HG03066 (cell line): Measurements from ENCODE around the gene TJP3.
"Not testable (repeated sequence)": the region's sequence is repeated elsewhere in the genome, so short reads cannot be mapped to it uniquely, and the experiment has no call there.

Source experiments
- ATAC-seq: cut with Tn5 transposase; IDR thresholded peaks from one replicate; pipeline ENCODE4 v1.9.1; 2021; ENCODE audit warnings: low read depth; ENCODE audit not compliant: unreplicated experiment

TJP3 gene, protein sequence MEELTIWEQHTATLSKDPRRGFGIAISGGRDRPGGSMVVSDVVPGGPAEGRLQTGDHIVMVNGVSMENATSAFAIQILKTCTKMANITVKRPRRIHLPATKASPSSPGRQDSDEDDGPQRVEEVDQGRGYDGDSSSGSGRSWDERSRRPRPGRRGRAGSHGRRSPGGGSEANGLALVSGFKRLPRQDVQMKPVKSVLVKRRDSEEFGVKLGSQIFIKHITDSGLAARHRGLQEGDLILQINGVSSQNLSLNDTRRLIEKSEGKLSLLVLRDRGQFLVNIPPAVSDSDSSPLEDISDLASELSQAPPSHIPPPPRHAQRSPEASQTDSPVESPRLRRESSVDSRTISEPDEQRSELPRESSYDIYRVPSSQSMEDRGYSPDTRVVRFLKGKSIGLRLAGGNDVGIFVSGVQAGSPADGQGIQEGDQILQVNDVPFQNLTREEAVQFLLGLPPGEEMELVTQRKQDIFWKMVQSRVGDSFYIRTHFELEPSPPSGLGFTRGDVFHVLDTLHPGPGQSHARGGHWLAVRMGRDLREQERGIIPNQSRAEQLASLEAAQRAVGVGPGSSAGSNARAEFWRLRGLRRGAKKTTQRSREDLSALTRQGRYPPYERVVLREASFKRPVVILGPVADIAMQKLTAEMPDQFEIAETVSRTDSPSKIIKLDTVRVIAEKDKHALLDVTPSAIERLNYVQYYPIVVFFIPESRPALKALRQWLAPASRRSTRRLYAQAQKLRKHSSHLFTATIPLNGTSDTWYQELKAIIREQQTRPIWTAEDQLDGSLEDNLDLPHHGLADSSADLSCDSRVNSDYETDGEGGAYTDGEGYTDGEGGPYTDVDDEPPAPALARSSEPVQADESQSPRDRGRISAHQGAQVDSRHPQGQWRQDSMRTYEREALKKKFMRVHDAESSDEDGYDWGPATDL

DNA sequence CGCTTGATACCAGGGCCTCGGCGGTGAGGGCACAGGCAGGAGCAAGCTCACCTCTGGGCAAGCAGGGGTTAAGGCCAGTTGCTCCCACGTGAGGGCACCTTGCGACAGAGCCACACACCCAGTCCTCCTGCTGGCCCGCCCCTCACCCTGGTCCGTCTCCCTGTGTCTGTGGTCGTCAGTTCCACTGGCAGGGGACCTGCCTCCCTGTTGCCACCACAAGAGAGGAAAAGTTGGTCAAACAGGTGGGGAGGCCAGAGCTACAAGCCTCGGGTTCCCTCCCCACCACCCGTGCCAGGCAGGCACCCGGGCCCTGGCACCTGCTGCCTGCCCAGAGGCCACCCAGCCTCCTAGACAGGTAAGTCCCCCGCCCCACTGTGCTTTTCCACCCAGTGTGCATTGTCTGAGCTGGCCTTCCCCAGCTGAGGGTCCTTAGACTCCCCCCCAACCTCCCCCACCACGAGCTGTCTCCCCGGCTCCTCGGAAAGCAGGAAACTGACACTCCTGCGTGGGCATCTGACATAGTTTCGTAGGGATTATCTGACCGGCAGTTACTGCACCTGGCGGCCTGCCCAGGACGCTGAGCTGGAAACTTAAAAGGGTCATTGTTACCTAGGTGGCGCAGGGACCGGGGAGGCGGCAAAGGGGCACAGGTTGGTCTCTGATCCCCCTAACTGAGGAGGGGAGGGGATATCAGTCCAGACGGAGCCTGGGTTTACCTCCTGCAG lies at the start of gene TJP3:
Gene TJP3 (plus strand): TSS at position 178 of the 725 bp plus-strand sequence. CDS start 20,049 bp downstream, outside the sequence.
- ATAC-seq, result no peak

DNA sequence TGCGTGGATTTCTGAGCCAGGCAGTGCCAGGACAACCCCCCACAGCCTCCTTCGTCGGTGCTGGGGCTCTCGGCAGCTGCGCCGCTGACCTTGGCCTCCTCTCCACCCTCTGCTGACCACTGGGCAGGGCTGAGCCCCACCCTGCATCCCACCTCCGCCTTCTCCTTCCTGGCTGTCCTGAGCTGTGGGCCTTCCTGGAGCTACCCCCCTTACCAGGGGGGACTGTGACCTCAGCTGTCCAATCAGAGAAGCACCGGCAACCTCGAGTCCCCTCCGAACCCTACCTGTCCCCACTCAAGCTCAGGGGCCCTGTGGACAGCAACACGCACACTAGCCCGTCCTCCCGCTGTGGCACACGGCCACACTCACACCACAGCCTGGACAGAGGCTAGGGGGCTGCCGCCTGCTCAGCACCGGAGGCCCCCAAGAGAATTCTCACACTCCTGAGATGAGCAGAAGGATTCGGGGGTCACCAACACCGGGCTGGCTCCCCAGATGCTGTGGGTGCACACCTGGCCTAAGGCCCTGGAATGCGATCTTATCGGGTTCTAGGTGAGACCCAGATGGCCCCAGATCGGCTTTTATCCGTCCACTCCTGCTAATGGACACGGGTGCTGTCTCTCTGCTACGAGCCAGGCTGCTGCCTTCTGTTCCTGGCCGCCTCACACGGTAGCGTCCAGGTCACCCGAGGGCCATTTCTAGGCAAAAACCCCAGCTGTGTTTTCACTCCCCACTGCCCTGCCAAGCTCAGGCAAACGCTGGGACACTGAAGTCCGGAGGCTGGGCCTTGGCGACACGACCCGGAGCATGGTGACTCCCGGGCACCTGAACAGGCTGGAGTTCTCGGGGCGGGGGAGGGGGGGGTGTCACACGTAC lies 49.1 kb upstream of the TJP3 start:
- no peak for ATAC-seq

DNA sequence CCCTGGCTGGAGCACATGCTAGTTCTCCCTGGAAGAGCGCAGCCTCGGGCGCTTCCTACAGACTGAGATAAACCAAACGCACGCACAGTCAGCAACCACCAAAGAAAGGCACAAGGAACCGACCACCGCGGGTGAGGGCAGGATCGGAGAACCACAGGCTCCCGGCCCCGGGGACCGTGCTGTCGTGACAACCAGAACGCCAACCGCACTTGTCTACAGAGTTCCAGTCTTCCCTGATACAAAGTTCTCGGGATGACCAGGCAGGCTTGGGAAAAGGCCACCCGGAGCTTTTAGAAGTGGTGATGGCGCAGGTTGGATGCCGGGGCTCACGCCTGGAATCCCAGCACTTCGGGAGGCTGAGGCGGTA lies 48.5 kb upstream of the TJP3 start:
- no peak for ATAC-seq

DNA sequence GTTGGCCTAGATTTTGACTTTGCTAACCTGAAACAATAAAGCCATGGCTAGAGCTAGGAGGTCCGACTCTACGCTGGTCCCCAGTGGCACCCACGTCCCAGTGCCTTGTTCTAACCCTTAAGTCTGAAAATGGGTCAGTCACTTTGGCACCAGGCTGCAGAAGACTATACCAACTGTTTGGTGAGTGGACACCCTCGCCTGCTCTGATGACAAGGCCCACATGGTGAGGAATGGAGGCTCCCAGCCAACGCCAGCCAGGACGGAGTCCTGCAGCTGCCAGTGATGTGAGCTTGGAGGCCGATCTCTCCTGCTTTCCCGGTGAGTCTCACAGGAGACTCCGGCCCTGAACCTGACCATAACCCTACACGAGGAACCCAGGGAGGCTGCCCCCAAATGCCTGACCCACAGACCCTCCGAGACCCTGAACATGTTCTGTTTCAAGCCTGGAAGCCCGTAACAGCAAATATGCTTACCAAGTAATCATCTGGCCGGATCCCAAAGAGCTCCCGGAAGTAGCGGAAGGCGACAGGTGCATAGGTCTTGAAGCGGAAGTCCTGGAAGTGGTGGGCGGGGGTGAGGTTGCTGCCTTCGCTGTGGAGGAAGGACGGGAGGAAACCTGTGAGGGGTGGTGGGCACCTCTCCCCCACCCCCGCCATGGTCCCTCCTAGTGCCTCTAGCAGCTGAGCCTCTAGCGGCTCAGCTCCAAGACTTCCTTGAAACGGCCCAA lies 47.5 kb upstream of the TJP3 start:
- ATAC-seq, result no peak

DNA sequence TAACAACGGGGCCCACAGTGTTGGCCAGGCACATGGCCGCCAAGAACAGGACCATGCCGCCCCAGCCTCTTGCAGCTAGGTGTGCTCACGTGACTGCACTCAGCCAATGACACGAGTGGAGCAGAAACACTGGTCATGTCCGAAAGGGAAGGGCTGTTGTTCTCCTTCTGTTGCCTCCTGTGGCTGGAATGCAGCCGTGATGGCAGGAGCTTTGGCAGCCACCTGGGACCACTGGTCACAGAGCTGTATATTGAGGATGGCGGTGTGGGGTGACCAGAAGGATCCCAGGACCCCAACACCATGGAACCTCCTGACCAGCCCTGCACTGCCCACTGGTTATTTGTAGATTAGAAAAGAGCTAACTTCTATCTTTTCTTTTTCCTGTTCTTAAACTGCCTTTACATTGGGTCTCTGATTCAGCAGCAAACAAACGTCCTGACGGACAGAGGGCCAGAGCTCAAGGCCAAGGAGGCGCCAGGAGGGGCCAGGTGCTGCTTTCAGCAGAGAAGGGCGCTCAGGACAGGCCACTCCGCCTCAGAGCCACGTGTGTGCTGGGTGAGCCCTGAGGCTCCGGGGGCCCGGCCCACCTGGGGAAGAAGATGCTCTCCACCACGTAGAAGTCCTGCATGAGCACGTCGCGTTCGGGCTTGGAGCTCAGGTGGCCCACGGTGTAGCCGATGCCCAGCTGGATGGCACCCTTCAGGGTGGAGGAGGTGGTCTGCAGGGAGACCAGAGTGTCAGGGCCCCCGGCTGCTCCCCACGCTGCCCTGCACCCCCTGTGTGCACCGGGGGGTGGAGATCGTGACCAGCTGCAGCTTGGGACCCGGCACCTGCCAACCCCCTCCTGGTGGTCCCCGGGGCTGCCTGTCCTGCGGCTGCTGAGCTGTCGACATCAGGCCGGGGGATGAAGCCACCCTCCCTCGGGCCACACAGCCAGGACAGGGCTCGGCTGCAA lies 46.6 kb upstream of the TJP3 start:
- ATAC-seq, result no peak

DNA sequence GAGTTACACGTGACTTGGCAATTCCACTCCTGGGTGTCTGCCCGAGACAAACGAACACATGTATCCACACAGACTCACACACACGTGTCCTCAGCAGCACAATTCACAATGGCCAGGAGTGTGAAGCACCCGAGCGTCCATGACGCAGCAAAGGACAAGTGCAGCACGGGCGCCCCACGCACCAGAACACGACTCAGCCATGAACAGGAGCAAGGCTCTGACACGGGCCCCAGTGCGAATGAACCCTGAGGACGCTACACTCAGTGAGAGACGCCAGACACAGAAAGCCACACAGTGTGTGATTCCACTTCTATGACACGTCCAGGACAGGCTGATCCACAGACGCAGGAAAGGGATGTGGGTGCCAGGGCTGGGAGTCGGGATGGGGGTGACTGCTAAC lies 44.3 kb upstream of the TJP3 start:
- ATAC-seq, result no peak

DNA sequence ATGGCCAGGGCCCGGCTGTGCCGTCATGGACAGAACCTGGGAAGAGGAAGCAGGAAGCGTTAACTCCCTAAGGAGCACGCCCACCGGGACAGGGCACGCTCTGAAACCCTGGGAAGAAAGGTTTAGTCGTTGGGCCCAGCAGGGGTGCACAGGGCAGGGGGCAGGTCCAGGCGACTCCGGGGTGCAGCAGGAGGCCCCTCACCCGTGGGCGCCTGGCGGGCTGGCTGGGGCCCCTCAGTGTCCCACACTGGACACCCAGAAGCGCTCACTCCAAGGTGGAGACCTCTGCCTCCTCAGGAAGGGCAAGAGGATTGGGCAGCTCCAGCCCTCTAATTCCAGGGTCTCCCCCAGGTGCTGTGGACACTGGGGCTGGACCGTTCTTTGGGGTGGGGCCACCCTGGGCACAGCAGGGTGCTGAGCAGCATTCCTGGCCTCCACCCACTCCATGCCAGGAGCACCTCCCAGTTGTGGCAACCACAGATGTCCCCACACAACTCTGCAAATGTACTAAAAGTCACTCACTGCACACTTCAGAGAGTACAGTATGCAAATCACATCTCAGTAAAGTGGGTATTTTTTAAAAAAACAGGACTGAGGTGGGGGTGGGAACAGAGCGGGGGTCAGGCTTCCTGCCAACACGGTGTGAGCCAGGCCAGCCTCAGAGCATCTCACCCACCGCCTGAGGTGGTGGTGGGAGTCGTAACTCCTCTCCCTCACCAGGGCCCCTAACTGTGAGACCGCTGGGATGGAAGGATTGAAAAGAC lies 43.1 kb upstream of the TJP3 start:
- no peak for ATAC-seq

DNA sequence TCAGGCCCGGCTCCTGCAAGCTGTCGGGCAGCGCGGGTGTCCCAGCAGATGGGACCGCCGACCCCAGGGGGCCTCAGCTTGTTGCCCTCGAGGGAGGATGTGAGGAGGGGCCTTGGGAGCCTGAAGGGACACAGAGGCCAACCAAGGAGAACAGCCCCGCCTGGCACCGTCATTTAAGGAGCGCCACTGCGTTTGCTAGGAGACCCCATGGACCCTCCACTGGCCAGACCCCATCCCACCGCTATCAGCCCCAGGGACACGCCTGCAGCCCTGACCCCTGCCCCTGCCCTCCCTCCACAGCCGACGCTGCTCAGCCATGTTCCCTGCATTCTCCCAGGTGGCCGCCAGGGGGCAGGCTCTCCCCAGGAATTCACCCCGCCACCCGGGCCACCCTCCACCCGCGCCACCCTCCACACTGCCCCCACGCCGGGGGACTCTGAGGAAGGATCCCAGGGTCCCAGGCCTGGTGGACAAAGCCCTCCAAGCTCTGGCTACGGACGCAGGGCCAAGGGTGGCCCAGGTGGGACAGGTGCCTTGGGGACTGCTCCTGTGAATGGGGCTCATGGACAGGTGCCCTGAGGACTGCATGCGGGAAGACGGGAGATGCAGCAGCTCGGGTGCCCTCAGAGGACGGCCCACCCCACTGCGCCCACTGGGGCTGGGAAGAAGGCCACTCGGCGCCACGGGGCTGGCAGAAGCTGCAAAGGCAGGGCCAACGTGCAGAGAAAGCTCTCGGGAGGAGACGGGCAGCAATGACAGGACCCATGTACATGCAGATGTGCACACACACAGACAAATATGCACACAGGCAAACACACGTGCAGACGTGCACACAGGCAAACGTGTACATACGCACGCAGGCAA lies 42.3 kb upstream of the TJP3 start:
- no peak for ATAC-seq

DNA sequence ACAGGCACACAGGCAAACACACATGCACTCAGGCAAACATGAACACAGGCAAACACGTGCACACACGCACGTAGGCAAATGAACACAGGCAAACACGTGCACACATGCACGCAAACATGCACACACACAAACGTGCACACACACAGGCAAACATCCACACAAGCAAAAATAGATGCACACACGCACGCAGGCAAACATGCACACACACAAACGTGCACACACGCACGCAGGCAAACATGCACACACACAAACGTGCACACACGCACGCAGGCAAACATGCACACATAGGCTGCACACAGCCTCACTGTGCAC lies 41.7 kb upstream of the TJP3 start:
- not testable (repeated sequence) for ATAC-seq

DNA sequence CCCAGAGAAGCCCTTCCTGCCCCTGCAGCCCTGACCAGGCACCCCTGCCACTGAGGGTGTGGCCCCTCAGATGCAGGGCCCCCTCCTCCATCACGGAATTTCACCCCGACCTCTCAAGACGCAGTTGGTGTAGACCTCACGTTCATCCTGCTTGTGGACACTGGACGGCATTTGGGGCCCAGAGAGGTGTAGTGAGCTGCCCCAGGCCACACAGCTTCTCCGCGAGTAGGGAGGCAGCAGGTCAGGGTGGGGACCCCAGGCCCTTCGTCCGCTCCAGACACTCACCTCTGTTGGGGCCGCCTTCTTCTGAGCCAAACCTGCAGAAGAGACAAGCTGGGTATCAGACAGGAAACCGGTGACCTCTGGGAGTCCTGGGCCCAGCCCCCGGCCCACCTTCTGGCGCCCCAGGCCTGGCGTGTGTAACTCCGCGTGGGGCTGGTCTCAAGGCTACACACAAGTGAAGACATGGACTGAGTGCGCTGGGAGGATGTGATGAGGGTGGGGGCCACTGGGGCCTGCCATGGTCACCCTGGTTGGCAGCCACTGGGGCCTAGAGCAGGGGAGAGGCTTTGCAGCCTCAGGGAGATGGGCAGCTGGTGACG lies 41.0 kb upstream of the TJP3 start:
- ATAC-seq, result no peak

DNA sequence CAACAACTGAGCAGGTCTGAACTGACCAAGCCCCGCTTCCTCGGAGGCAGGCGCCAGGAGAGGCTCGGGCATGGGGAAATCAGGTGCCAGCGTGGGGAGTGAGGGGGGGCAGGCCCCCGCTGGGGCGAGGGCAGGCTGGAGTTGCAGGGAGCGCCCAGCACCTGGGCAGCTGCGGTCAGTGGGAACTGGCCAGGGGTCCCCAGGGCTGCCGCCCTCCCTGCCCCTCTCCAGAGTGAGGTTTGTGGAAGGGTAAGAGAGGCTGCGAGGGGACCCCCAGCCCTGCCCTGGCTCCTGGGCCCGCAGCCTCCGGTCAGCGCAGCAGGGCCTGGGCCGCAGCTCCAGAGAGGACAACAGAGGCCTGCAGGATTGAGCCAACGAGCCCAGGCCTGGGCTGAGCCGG lies 40.4 kb upstream of the TJP3 start:
- no peak for ATAC-seq

DNA sequence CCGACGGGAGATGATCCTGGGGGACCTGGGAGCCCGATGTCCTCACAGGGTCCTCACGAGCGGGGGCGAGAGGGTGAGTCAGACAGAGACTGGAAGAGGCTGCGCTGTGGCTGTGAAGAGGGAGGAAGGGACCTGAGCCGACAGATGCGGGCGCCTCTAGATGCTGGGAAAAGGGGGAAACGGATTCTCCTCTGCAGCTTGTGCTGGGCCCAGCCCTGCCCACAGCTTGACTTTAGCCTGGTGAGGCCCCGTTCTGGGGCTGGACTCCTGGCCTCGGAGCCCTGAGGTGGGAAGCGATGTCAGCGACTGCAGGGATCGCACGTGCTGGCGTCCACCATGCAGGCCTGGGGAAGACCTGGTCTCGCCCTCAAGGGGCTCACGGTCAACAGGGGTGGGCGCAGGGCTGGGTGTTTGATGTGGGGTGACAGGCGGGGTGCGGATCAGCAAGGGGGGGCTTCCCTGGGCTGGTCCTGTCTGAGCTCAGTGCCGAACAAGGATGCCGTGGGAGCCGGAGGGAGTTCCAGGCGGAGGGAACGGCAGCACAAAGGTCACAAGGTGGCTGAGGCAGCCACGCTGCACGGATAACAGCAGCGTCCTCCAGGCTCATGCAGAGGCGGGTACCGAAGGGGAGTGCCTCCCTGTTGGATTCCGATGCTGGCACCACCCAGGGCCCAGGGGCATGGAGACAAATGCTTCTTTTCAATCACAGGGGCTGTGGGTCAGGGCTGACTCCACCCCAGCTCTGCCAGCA lies 39.7 kb upstream of the TJP3 start:
- no peak for ATAC-seq

DNA sequence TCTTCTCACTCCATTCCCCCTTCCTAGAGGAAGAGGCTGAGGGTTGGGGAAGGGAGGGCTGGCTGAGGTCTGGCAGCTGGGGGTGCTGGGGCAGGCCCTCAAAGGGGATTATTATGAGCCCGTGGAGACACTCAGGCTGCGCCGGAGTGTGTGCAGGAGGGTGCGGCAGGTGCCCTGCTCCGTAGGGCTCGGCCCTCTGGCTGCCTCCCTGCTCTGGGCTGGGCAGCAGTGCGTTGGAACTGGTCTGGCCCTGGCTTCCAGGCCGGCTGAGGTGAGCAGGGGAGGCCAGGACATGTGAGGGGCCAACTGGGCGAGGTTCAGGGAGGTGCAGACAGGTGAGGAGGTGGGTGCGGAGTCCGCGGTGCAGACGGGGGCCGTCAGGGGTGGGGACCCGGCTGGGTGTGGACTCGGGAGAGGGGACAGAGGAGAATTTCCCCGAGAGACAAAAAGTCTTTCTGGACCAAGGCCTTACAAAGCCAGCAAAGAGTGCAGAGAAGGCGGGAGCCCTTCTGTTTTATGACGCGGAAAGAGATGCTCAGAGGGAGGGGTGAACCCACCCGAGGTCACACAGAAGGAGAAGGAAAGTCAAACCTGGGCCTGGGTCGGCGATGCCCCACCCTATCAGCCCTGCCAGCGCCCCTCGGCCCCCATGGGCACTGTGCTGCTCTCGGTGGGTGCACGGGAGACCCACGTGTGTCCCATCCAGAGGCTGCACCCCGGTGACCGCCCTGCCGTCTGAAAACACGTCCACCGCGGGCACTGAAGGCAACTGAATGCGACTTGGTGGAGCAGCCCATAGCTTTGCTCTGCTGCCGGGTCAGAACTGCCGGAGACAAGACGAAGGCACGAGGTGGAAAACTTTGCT lies 38.9 kb upstream of the TJP3 start:
- no peak for ATAC-seq

DNA sequence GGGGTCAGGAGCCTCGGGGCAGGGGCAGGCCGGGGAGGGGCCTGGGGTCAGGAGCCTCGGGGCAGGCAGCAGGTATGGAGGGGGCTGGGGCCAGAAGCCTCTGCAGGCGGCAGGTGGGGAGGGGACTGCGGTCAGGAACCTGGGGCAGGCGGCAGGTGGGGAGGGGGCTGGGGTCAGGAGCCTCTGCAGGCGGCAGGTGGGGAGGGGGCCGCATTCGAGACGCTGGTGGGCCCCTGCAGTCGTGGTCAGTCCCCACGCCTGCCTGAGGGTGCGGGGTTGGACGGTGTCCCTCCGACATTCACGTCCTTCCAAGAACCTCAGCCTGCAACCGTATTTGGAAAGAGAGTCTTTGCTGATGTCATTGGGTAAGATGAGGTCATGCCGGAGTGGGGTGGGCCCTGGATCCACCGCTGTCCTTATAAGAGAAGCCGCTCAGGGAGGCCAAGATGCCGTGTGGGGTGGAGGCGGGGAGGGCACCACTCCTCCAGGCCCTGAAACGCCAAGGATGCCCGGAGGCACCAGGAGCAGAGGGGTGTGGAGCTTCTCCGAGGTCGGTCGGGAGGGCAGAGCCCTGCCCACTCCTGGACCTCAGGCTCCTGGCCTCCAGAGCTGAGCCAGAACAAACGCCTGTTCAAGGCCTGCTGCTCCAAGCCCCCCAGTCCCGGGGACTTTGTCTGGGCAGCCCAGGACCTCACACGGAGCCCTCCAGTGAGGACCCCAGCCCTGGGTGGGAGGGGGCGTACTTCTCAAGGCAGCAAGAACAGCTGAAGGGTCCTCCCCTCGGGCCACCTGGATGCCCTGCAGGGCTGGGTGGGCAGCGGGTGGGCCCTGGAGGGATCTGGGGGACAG lies 38.0 kb upstream of the TJP3 start:
- ATAC-seq, result no peak
